HL-60/S4 treated with phorbol 12-myristate 13-acetate at 8.2 ng/mL for 4 days and 3 days (cell line): Measurements from ENCODE around the gene SMYD4.
"Not testable (repeated sequence)": the region's sequence is repeated elsewhere in the genome, so short reads cannot be mapped to it uniquely, and the experiment has no call there.

Source experiments
- in situ Hi-C: fragments of 300-500 bp; cut with MboI; formaldehyde crosslinking; loops from 2 replicates; pipeline ENCODE4 v1.15.0; 2022; ENCODE audit warnings: low sequenced_read_pairs

Gene SMYD4

GRCh38 chr17:1759529-1759928 is 70.2 kb downstream of the SMYD4 start:
- in situ Hi-C loops, result no loop called here

- in situ Hi-C loops, result no loop called here
Measured at GRCh38 chr17:1758807-1759206, 70.9 kb downstream of the SMYD4 start.

- in situ Hi-C loops, result no loop called here
Measured at GRCh38 chr17:1755827-1756262, 73.9 kb downstream of the SMYD4 start.

GRCh38 chr17:1755252-1755826 is 74.4 kb downstream of the SMYD4 start:
- in situ Hi-C loops, result no loop called here

- in situ Hi-C loops, result no loop called here
Measured at GRCh38 chr17:1754430-1755112, 75.1 kb downstream of the SMYD4 start.

GRCh38 chr17:1753767-1754429 is 75.8 kb downstream of the SMYD4 start:
- in situ Hi-C loops, result no loop called here

- in situ Hi-C loops, result no loop called here
Measured at GRCh38 chr17:1752425-1753262, 77.1 kb downstream of the SMYD4 start.

GRCh38 chr17:1750628-1751027 is 79.1 kb downstream of the SMYD4 start:
- in situ Hi-C loops, result no loop called here

GRCh38 chr17:1746975-1747543 is 82.6 kb downstream of the SMYD4 start:
- in situ Hi-C loops, result no loop called here

- in situ Hi-C loops, result no loop called here
Measured at GRCh38 chr17:1745513-1746020, 84.1 kb downstream of the SMYD4 start.

GRCh38 chr17:1744551-1745512 is 84.9 kb downstream of the SMYD4 start:
- in situ Hi-C loops, result no loop called here

GRCh38 chr17:1743088-1743439 is 86.6 kb downstream of the SMYD4 start:
- in situ Hi-C loops, result no loop called here

GRCh38 chr17:1742371-1743087 is 87.2 kb downstream of the SMYD4 start, which contains the start of gene SERPINF2:
Gene SERPINF2, plus strand, starts transcription at chr17:1742871. Its CDS starts 2,125 bp downstream, at chr17:1744996.
- in situ Hi-C loops, result no loop called here

GRCh38 chr17:1741899-1742298 is 87.8 kb downstream of the SMYD4 start:
- in situ Hi-C loops, result not testable (repeated sequence)

- in situ Hi-C loops, result no loop called here
Measured at GRCh38 chr17:1737531-1738291, 92.0 kb downstream of the SMYD4 start.

- in situ Hi-C loops, result no loop called here
Measured at GRCh38 chr17:1736348-1737281, 93.1 kb downstream of the SMYD4 start.

- in situ Hi-C loops, result no loop called here
Measured at GRCh38 chr17:1735834-1736347, 93.8 kb downstream of the SMYD4 start.
